ENCODE measurements around the gene ARHGAP45. TPM values are rescaled to one million over a fixed set of nuclear protein-coding genes. Genes with fewer than 3 reads are reported as not detected.
A peak's percentile ranks its signal among the peaks of the same experiment; 100 is the strongest.

Gene ARHGAP45
- total and polyA plus RNA-seq, 9 of the 15 experiments (the other 6 are each of a cell fraction or from before 2014, with no cell fraction given) = 0.08 to 22.1 (median 4.2) TPM

- TF ChIP-seq PRDM10 (IDR thresholded peaks at IDR 0.05; ENCODE audit: partially characterized antibody) (peak; percentile 59), ZNF134 (CRISPR knock-in tag; conservative IDR thresholded peaks at IDR 0.05) (no peak), ZBTB7A (IDR thresholded peaks at IDR 0.05; ENCODE audit: borderline replicate concordance, control insufficient read depth, low read depth, low read length) (peak; percentile 91), BHLHE40 (IDR thresholded peaks at IDR 0.05; ENCODE audit: low read length) (0 out of 2 replicates have a peak, but pooled peaks have one; percentile 16), RBM22 (IDR thresholded peaks at IDR 0.05; ENCODE audit: low read depth, low read length, poor library complexity, severe bottlenecking) (peak; percentile 74), SUPT5H (IDR thresholded peaks at IDR 0.05) (0 out of 2 replicates have a peak, but pooled peaks have one; percentile 1), SP1 (CRISPR knock-in tag; IDR thresholded peaks at IDR 0.05) (peak; percentile 6; the same call in 1 of the 2 replicates), FUS (optimal IDR thresholded peaks at IDR 0.05; ENCODE audit: low read depth, low read length) (no peak), HDAC1 (IDR thresholded peaks at IDR 0.05) (0 out of 4 replicates have a peak, but pooled peaks of 1 of the 2 experiments have one; percentile 27), NKRF (IDR thresholded peaks at IDR 0.05; ENCODE audit: borderline replicate concordance) (peak; percentile 30; the same call in 1 of the 2 replicates), ZBTB2 (IDR thresholded peaks at IDR 0.05) (peak; percentile 65; the same call in 1 of the 2 replicates), TFAP4 (CRISPR knock-in tag; IDR thresholded peaks at IDR 0.05; ENCODE audit: borderline replicate concordance) (peak; percentile 12; the same call in 1 of the 2 replicates), ZFP36 (IDR thresholded peaks at IDR 0.05; ENCODE audit: low read depth, low read length, partially characterized antibody) (peak; percentile 90), TARDBP (IDR thresholded peaks at IDR 0.05) (0 out of 2 replicates have a peak, but pooled peaks have one; percentile 5), ZNF740 (CRISPR knock-in tag; IDR thresholded peaks at IDR 0.05) (peak; percentile 94), ZNF740 (tag; IDR thresholded peaks at IDR 0.05) (peak in 1 of 2 experiments; percentile 83; a peak in 2 of 4 replicates), PTBP1 (IDR thresholded peaks at IDR 0.05; ENCODE audit: low read depth, low read length) (peak; percentile 84; the same call in 1 of the 2 replicates), CBX5 (IDR thresholded peaks at IDR 0.05; ENCODE audit: borderline replicate concordance, low read depth) (no peak)
These were observed 40.0 kb upstream of the ARHGAP45 start (continued) for GRCh38 chr19:1026783-1027649.
